ENCODE data around the gene ZBTB25. TPM values are rescaled to one million over a fixed set of nuclear protein-coding genes. Genes with fewer than 3 reads are reported as not detected.

Gene ZBTB25
- total RNA-seq, 1 donor from 2014 or later = 11.8 TPM

DNA sequence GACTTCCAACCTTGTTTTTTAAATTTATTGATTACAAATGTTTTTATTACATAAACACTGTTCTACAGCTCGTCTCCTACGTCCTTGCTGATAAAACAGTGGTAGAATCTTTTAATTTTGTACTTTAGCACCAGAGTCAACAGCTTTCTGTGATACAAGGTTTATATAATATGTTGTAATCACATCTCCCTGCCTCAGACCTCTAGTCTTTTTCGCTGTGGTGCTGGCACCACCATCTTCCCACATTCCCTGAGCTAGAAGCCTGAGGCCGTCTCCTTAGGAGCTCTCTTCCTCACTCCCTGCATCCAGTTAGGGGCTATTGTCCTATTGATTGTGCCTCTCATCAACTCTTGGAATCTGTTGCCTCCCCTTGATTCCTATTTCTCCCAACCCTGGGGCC lies 98.3 kb downstream of the ZBTB25 start:
- TF ChIP-seq, protein P1, sequence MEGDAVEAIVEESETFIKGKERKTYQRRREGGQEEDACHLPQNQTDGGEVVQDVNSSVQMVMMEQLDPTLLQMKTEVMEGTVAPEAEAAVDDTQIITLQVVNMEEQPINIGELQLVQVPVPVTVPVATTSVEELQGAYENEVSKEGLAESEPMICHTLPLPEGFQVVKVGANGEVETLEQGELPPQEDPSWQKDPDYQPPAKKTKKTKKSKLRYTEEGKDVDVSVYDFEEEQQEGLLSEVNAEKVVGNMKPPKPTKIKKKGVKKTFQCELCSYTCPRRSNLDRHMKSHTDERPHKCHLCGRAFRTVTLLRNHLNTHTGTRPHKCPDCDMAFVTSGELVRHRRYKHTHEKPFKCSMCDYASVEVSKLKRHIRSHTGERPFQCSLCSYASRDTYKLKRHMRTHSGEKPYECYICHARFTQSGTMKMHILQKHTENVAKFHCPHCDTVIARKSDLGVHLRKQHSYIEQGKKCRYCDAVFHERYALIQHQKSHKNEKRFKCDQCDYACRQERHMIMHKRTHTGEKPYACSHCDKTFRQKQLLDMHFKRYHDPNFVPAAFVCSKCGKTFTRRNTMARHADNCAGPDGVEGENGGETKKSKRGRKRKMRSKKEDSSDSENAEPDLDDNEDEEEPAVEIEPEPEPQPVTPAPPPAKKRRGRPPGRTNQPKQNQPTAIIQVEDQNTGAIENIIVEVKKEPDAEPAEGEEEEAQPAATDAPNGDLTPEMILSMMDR (IDR thresholded peaks at IDR 0.05; ENCODE audit: unreplicated experiment) = no peak
- DNase-seq (ENCODE audit: low spot score, unreplicated experiment) = no peak
- H3K36me3 Mint-ChIP-seq (ENCODE audit: insufficient read depth) = peaks cover 9% of the 10 kb centered on the region
- no peak overlapping the region for H3K27ac Mint-ChIP-seq
- no peaks in the 10 kb centered on the region for H3K4me1 Mint-ChIP-seq (ENCODE audit: low read depth)
- no peaks in the 10 kb centered on the region for H3K9me3 Mint-ChIP-seq (ENCODE audit: low read depth)
- no peak overlapping the region for H3K4me3 Mint-ChIP-seq (ENCODE audit: low read depth)
- H3K27me3 Mint-ChIP-seq = no peaks in the 10 kb centered on the region

DNA sequence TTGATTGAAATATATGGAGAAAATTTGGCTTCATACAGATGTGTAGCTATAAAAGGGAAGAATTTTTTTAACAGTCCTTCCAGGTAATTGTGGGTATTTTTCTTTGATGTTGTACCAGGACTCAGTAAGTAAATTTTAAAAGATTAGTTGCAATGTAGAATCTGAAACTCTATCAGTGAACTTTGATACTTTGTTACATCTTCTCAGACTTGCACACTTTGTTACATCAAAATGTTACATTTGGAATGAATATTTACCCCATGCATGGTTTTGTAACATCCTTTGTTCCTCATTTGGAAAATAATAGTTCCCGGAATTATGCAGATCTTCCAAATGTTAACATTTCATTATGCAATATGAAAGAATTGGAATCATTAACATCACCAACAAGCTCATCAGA lies 101.7 kb downstream of the ZBTB25 start:
- Mint-ChIP-seq H3K9me3 (ENCODE audit: low read depth) (no peaks in the 10 kb centered on the region), H3K27me3 (no peaks in the 10 kb centered on the region), H3K36me3 (ENCODE audit: insufficient read depth) (peaks cover 9% of the 10 kb centered on the region), H3K4me1 (ENCODE audit: low read depth) (no peaks in the 10 kb centered on the region), H3K27ac (no peak overlapping the region), H3K4me3 (ENCODE audit: low read depth) (no peak overlapping the region)
- TF ChIP-seq, protein P1 (IDR thresholded peaks at IDR 0.05; ENCODE audit: unreplicated experiment) = no peak
- no peak for DNase-seq (ENCODE audit: low spot score, unreplicated experiment)

DNA sequence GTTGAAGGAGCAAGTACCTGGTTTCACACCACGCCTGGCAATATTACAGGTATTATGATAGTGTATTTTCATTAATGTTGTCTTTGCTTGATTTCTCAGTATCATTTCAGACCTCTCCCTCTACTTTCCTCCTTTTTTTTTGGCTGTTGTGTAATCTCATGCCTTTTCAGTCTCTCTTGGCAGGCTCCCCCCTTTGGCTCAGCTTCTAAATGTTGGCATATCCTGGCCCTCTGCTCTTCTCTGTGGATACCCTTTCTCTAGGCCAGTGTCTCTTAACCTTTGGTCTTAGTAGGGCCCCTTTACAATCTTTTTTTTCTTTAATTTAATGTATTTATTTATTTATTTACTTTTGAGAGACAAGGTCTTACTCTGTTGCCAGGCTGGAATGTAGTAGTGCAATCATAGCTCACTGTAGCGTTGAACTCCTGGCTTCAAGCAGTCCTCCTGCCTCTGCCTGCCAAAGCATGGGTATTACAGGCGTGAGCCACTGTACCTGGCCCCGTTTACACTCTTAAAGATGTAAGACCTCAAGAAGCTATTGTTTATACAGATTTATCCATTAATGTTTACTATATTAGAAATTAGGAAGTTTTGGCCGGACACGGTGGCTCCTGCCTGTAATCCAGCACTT lies 102.7 kb downstream of the ZBTB25 start:
- TF ChIP-seq, protein P1 (IDR thresholded peaks at IDR 0.05; ENCODE audit: unreplicated experiment) = no peak
- no peaks in the 10 kb centered on the region for H3K9me3 Mint-ChIP-seq (ENCODE audit: low read depth)
- peaks cover 9% of the 10 kb centered on the region for H3K36me3 Mint-ChIP-seq (ENCODE audit: insufficient read depth)
- no peak overlapping the region for H3K4me3 Mint-ChIP-seq (ENCODE audit: low read depth)
- H3K4me1 Mint-ChIP-seq (ENCODE audit: low read depth) = no peaks in the 10 kb centered on the region
- no peaks in the 10 kb centered on the region for H3K27me3 Mint-ChIP-seq
- no peak overlapping the region for H3K27ac Mint-ChIP-seq
- DNase-seq (ENCODE audit: low spot score, unreplicated experiment) = no peak

Other genes with a start within 250 kb of the ZBTB25 start
- 0.29 and 0.51 TPM in 2 replicates for gene ESR2, start 209.5 kb downstream of the ZBTB25 start, total RNA-seq
- 70.3 and 71.9 TPM in 2 replicates for gene MTHFD1, start 115.5 kb downstream of the ZBTB25 start, total RNA-seq
- gene AKAP5, start 38.3 kb downstream of the ZBTB25 start, total RNA-seq = 1.1 and 1.6 TPM in 2 replicates
- gene ZBTB1, start 932 bp upstream of the ZBTB25 start, total RNA-seq = 43.6 and 44.5 TPM in 2 replicates
- 2.7 and 2.9 TPM in 2 replicates for gene HSPA2, start 36.9 kb upstream of the ZBTB25 start, total RNA-seq
- gene PPP1R36, start 46.1 kb upstream of the ZBTB25 start, total RNA-seq = 0.53 and 0.79 TPM in 2 replicates
- gene PLEKHG3, start 200.6 kb upstream of the ZBTB25 start, total RNA-seq = 76.0 and 81.0 TPM in 2 replicates

Data from progenitor cell of endocrine pancreas (in vitro differentiated cells).